ENCODE data around the gene SEMA4A.

SEMA4A gene

DNA sequence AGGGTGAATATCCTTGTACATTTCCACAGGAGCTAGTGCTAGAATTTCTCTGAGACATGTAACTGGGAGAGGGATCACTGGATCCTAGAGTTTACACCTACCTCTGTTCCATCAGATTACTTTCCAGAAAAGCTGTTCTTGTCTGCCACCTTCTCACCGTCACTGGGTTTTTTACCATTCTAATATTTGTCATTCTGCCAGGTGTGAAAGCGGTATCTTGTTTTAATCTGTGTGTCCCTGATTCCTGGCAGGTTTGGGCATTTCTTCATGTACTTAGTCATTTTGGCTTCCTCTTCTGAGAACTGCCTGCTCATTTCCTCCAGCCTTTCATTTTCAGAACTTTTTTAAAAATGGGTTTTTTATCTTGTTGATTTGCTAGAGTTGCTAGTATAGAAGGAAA, 64.5 kb downstream of the SEMA4A start:
- H3K27ac ChIP-seq (ENCODE audit: extremely low read depth, low read depth, low read length) = no peak overlapping the region
- H3K36me3 ChIP-seq (ENCODE audit: control insufficient read depth in 2 of 2, insufficient read depth in 1 of 2, low read length in 2 of 2) = peaks cover 4 to 23% of the 10 kb centered on the region in 2 experiments; a peak in 2 of 3 replicates
- no peaks in the 10 kb centered on the region for H3K4me1 ChIP-seq (ENCODE audit: control insufficient read depth, insufficient read depth, low read length)
- ChIA-PET POLR2A (interaction anchor here (0.6 to 0.8 kb wide), 4 partner anchors 16 to 103 kb away, joined by 3 to 7 read pairs (median 4); no protein-coding TSS in a partner anchor), CTCF (no interaction called here)
- no peak overlapping the region for H3K4me3 ChIP-seq (ENCODE audit: low read depth, low read length)
- TF ChIP-seq ZNF184 (tag by site-specific recombination; IDR thresholded peaks at IDR 0.05) = no peak
- no peak for TF ChIP-seq ZNF704 (tag by site-specific recombination; IDR thresholded peaks at IDR 0.05)
- no peak for TF ChIP-seq ZNF114 (tag by site-specific recombination; IDR thresholded peaks at IDR 0.05)
- no peak for TF ChIP-seq ZNF280C (tag by site-specific recombination; IDR thresholded peaks at IDR 0.05)
- TF ChIP-seq ZNF785 (tag by site-specific recombination; IDR thresholded peaks at IDR 0.05) = no peak
- TF ChIP-seq ZNF521 (tag by site-specific recombination; IDR thresholded peaks at IDR 0.05) = no peak
- TF ChIP-seq ZNF394 (tag by site-specific recombination; IDR thresholded peaks at IDR 0.05; ENCODE audit: borderline replicate concordance) = no peak
- no peak for TF ChIP-seq ZNF514 (tag by site-specific recombination; IDR thresholded peaks at IDR 0.05)
- no peak for TF ChIP-seq ZNF292 (tag by site-specific recombination; IDR thresholded peaks at IDR 0.05; ENCODE audit: borderline replicate concordance, low read depth)
- no peak for TF ChIP-seq ZNF747 (tag by site-specific recombination; IDR thresholded peaks at IDR 0.05)
- no peak for TF ChIP-seq ZNF48 (tag by site-specific recombination; IDR thresholded peaks at IDR 0.05)
- TF ChIP-seq ZNF600 (tag by site-specific recombination; IDR thresholded peaks at IDR 0.05) = no peak
- no peak for TF ChIP-seq ZNF350 (tag by site-specific recombination; IDR thresholded peaks at IDR 0.05)
- H3K9me3 ChIP-seq (ENCODE audit: control insufficient read depth, insufficient read depth, low read depth, low read length) = no peaks in the 10 kb centered on the region

GRCh38 chr1:156220226-156220625, 66.8 kb downstream of the SEMA4A start:
- Histone ChIP-seq H3K9me3 (ENCODE audit: control insufficient read depth, insufficient read depth, low read depth, low read length) (no peaks in the 10 kb centered on the region), H3K36me3 (ENCODE audit: control insufficient read depth in 2 of 2, insufficient read depth in 1 of 2, low read length in 2 of 2) (peaks cover 4 to 26% of the 10 kb centered on the region in 2 experiments), H3K4me1 (ENCODE audit: control insufficient read depth, insufficient read depth, low read length) (no peaks in the 10 kb centered on the region), H3K4me3 (ENCODE audit: low read depth, low read length) (no peak overlapping the region), H3K27ac (ENCODE audit: extremely low read depth, low read depth, low read length) (no peak overlapping the region)
- TF ChIP-seq ZNF404 (tag by site-specific recombination; IDR thresholded peaks at IDR 0.05) (no peak), ZNF121 (tag by site-specific recombination; IDR thresholded peaks at IDR 0.05) (peak; percentile 92)
- CTCF ChIA-PET = no interaction called here
- POLR2A ChIA-PET = interaction anchor here (0.7 kb wide), 1 partner anchor 7 kb away, joined by 3 read pairs; the partner anchor contains the start of gene PMF1

DNA sequence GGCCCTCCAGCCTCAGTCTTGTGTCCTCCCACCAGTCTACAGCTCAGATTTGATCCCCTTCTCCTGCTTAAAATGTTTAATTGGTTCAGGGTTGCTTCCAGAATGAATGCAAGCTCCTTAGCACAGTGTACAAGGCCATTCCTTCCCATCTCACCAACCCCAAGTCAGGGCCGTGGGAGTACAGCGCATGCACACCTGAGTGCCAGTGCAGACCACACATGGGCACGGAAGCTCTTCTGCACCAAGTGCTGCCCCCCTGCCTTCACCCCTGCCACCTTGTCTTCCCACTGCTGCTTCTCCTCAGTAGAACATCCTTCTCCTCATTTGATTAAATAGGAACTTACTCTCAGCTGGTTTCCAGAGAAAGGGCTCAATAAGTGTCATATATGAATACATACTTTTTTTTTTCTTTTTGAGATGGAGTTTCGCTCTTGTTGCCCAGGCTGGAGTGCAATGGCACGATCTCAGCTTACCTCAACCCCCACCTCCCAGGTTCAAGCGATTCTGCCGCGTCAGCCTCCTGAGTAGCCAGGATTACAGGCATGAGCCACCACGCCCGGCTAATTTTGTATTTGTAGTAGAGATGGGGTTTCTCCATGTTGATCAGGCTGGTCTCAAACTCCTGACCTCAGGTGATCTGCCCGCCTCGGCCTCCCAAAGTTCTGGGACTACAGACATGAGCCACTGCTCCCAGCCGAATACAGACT, 68.8 kb downstream of the SEMA4A start:
- peaks cover 8 to 35% of the 10 kb centered on the region in 2 experiments for H3K36me3 ChIP-seq (ENCODE audit: control insufficient read depth in 2 of 2, insufficient read depth in 1 of 2, low read length in 2 of 2)
- no peaks in the 10 kb centered on the region for H3K4me1 ChIP-seq (ENCODE audit: control insufficient read depth, insufficient read depth, low read length)
- H3K4me3 ChIP-seq (ENCODE audit: low read depth, low read length) = no peak overlapping the region
- ChIA-PET POLR2A (interaction anchor here (1.4 kb wide), 1 partner anchor 9 kb away, joined by 5 read pairs; the partner anchor contains the start of gene PMF1), CTCF (interaction anchor here (1.3 to 1.9 kb wide), 2 partner anchors 76 to 81 kb away, joined by 5 to 6 read pairs; no protein-coding TSS in a partner anchor)
- no peak overlapping the region for H3K27ac ChIP-seq (ENCODE audit: extremely low read depth, low read depth, low read length)
- H3K9me3 ChIP-seq (ENCODE audit: control insufficient read depth, insufficient read depth, low read depth, low read length) = no peaks in the 10 kb centered on the region
- TF ChIP-seq ZNF155 (tag by site-specific recombination; IDR thresholded peaks at IDR 0.05) = no peak
- no peak for TF ChIP-seq ZNF146 (tag by site-specific recombination; IDR thresholded peaks at IDR 0.05)
- TF ChIP-seq ZIC2 (tag by site-specific recombination; IDR thresholded peaks at IDR 0.05) = no peak
- no peak for TF ChIP-seq ZNF529 (tag by site-specific recombination; IDR thresholded peaks at IDR 0.05; ENCODE audit: insufficient replicate concordance)
- no peak for TF ChIP-seq KLF9 (tag by site-specific recombination; IDR thresholded peaks at IDR 0.05; ENCODE audit: low read depth)
- no peak for TF ChIP-seq ZNF596 (tag by site-specific recombination; IDR thresholded peaks at IDR 0.05)
- TF ChIP-seq ZBTB44 (tag by site-specific recombination; IDR thresholded peaks at IDR 0.05) = no peak
- TF ChIP-seq GLIS2 (tag by site-specific recombination; IDR thresholded peaks at IDR 0.05) = no peak
- no peak for TF ChIP-seq ZNF394 (tag by site-specific recombination; IDR thresholded peaks at IDR 0.05; ENCODE audit: borderline replicate concordance)
- TF ChIP-seq ZNF76 (tag by site-specific recombination; IDR thresholded peaks at IDR 0.05; ENCODE audit: borderline replicate concordance, low read depth) = no peak
- no peak for TF ChIP-seq OVOL3 (tag by site-specific recombination; IDR thresholded peaks at IDR 0.05)

All from HEK293 (cell line).